Endothelial cell of umbilical vein (primary cell): ENCODE measurements around the gene MAGIX. TPM values are rescaled to one million over a fixed set of nuclear protein-coding genes. Genes with fewer than 3 reads are reported as not detected.

Experiments
- BruUV-seq: library from RNA; stranded (reverse); fragments of 400-500 nt; replicated peaks from 2 replicates; lab custom pipeline; 2021; lab: Mats Ljungman, UMichigan
- CTCF ChIA-PET: fragments of 300-600, 350-600 bp; sonication (Branson Sonifier 250); formaldehyde crosslinking; loops from one replicate; lab custom pipeline; 2021; ENCODE audit warnings: antibody characterized with exemption, inconsistent platforms; lab: Charles Lee
- POLR2A ChIA-PET: fragments of 300-600, 350-600 bp; sonication (Branson Sonifier 250); formaldehyde crosslinking; loops from one replicate; lab custom pipeline; 2021; ENCODE audit warnings: antibody characterized with exemption, inconsistent platforms; lab: Charles Lee
- DNase-seq: peaks from one replicate; pipeline ENCODE4 v3.0.0-alpha.2; 2011; ENCODE audit warnings: low read depth, low spot score
- FAIRE-seq: peaks from 2 replicates; lab custom pipeline; 2011; peaks lifted over from hg19 to GRCh38; lab: Jason Lieb, UNC
- H2AFZ ChIP-seq: 2 replicates; pipeline ENCODE4 v1.6.0; 2012; ENCODE audit warnings: low read depth, low read length, control low read depth, inconsistent platforms
- H3K27ac ChIP-seq: 2 replicates; pipeline ENCODE4 v1.5.1; 2011; ENCODE audit warnings: low read depth, mild to moderate bottlenecking, control low read depth, low read length, moderate library complexity; ENCODE audit not compliant: insufficient read depth
- H3K27me3 ChIP-seq, 2 experiments: 2 replicates each; pipeline versions ENCODE4 v1.6.0 to v1.6.1; 2011; ENCODE audit warnings: low read length in 2 of 2, mixed read lengths in 1 of 2; ENCODE audit not compliant: control insufficient read depth in 2 of 2, insufficient read depth in 2 of 2
- H3K36me3 ChIP-seq, 2 experiments: 2 replicates in 1 of 2; 3 replicates in 1 of 2; pipeline ENCODE4 v1.5.1; 2011; ENCODE audit warnings: low read length in 2 of 2, mild to moderate bottlenecking in 1 of 2, moderate library complexity in 1 of 2; ENCODE audit not compliant: control insufficient read depth in 2 of 2, insufficient read depth in 2 of 2; ENCODE audit errors: extremely low read depth in 1 of 2
- H3K4me1 ChIP-seq: 3 replicates; pipeline ENCODE4 v1.5.1; 2011; ENCODE audit warnings: mild to moderate bottlenecking, low read length; ENCODE audit not compliant: control insufficient read depth, insufficient read depth; ENCODE audit errors: extremely low read depth
- H3K4me2 ChIP-seq: 2 replicates; pipeline ENCODE4 v1.6.1; 2011; ENCODE audit warnings: low read length, control low read depth, mixed read lengths; ENCODE audit not compliant: insufficient read depth
- H3K4me3 ChIP-seq, 3 experiments: fragments of 200-600 bp in 1 of 3; sonication (generic), shearing (Covaris generic) in 1 of 3; replicated peaks in 1 of 3; 2 replicates each; pipeline ENCODE4 v1.5.1; 2011 to 2016; ENCODE audit warnings: control low read depth in 3 of 3, low read length in 3 of 3, mild to moderate bottlenecking in 2 of 3, inconsistent platforms in 1 of 3, low read depth in 1 of 3, moderate library complexity in 1 of 3; ENCODE audit not compliant: insufficient read depth in 1 of 3
- H3K79me2 ChIP-seq: 2 replicates; pipeline ENCODE4 v1.6.0; 2012; ENCODE audit warnings: low read length, inconsistent platforms; ENCODE audit not compliant: control insufficient read depth, insufficient read depth
- H3K9ac ChIP-seq: replicated peaks from 2 replicates; pipeline ENCODE3; 2011; ENCODE audit warnings: low read length, control low read depth; ENCODE audit not compliant: insufficient read depth; ENCODE audit errors: extremely low read depth
- H3K9me1 ChIP-seq: replicated peaks from 3 replicates; pipeline ENCODE4 v1.6.0; 2011; ENCODE audit warnings: mild to moderate bottlenecking, low read length; ENCODE audit not compliant: control insufficient read depth, insufficient read depth; ENCODE audit errors: extremely low read depth
- H3K9me3 ChIP-seq: replicated peaks from 2 replicates; pipeline ENCODE4 v1.5.1; 2012; ENCODE audit warnings: low read length, inconsistent platforms; ENCODE audit not compliant: control insufficient read depth, insufficient read depth
- H4K20me1 ChIP-seq: replicated peaks from 2 replicates; pipeline ENCODE3; 2011; ENCODE audit warnings: mild to moderate bottlenecking, low read length; ENCODE audit not compliant: control insufficient read depth, insufficient read depth; ENCODE audit errors: extremely low read depth
- CTCF ChIP-seq, 2 donors: IDR thresholded peaks; 1 replicate in 1 of 2; 2 replicates in 1 of 2; pipeline ENCODE4 v1.5.1; 2011; ENCODE audit warnings: low read length in 2 of 2, mild to moderate bottlenecking in 2 of 2, moderate library complexity in 2 of 2, control low read depth in 1 of 2, inconsistent platforms in 1 of 2, low read depth in 1 of 2; ENCODE audit not compliant: insufficient read depth in 1 of 2; ENCODE audit errors: extremely low read depth in 1 of 2
- EZH2 ChIP-seq: IDR thresholded peaks from 2 replicates; pipeline ENCODE4 v1.6.1; 2012; ENCODE audit warnings: borderline replicate concordance, low read depth, mild to moderate bottlenecking, moderate library complexity, low read length, inconsistent platforms; ENCODE audit not compliant: severe bottlenecking
- FOS ChIP-seq: IDR thresholded peaks from 2 replicates; pipeline ENCODE4 v1.6.1; 2011; ENCODE audit warnings: mild to moderate bottlenecking, low read length, moderate library complexity, borderline replicate concordance; ENCODE audit not compliant: insufficient read depth
- GATA2 ChIP-seq: IDR thresholded peaks from 2 replicates; pipeline ENCODE4 v1.7.0; 2011; ENCODE audit warnings: low read depth, mild to moderate bottlenecking, moderate library complexity, mixed read lengths, low read length; ENCODE audit not compliant: insufficient read length, insufficient read depth
- JUN ChIP-seq: IDR thresholded peaks from 2 replicates; pipeline ENCODE4 v1.6.1; 2011; ENCODE audit warnings: borderline replicate concordance, low read depth; ENCODE audit not compliant: insufficient read length, insufficient read depth
- MYC ChIP-seq: IDR thresholded peaks from one replicate; pipeline ENCODE4 v1.6.1; 2011; ENCODE audit warnings: mild to moderate bottlenecking, low read depth, low read length
- POLR2A ChIP-seq: IDR thresholded peaks from 2 replicates; pipeline ENCODE4 v1.6.1; 2012; ENCODE audit warnings: low read depth, mild to moderate bottlenecking, control low read depth, low read length
- POLR2AphosphoS5 ChIP-seq: IDR thresholded peaks from 2 replicates; pipeline ENCODE4 v1.6.1; 2012; ENCODE audit warnings: low read depth, mild to moderate bottlenecking, control low read depth, low read length, moderate library complexity; ENCODE audit not compliant: insufficient read depth
- dilution Hi-C: fragments of 300-500 bp; cut with MboI; formaldehyde crosslinking; loops from one replicate; pipeline ENCODE4 v1.15.0; 2019; ENCODE audit warnings: low sequenced_read_pairs; ENCODE audit not compliant: extremely low pct_ligation_motif_present
- intact Hi-C: fragments of 100-400 bp; cut with micrococcal nuclease; formaldehyde crosslinking; loops from one replicate; pipeline ENCODE4 v1.10.0; 2022
- polyA plus RNA-seq, 4 experiments: library from polyadenylated mRNA; depleted of rRNA in 3 of 4; stranded (reverse) in 3 of 4; unstranded in 1 of 4; fragments of >200 nt; gene quantifications; 2 replicates each; pipeline versions ENCODE4 v1.2.1 to v1.2.3, GENCODE V29; 2011 to 2012; ENCODE audit warnings: missing spikeins in 1 of 4
- total RNA-seq: library from RNA; stranded (reverse); gene quantifications from 2 replicates; pipeline ENCODE4 v1.2.3, GENCODE V29; 2021
- TF ChIP-seq, protein P1 (sequence below): IDR thresholded peaks from 2 replicates; pipeline ENCODE4 v1.6.1; 2011; ENCODE audit not compliant: insufficient read depth, insufficient read length

MAGIX gene
- total and polyA plus RNA-seq, 2 donors (not counting 3 experiments of a cell fraction or from before 2014, with no cell fraction given), result 0.77 to 0.88 TPM

DNA sequence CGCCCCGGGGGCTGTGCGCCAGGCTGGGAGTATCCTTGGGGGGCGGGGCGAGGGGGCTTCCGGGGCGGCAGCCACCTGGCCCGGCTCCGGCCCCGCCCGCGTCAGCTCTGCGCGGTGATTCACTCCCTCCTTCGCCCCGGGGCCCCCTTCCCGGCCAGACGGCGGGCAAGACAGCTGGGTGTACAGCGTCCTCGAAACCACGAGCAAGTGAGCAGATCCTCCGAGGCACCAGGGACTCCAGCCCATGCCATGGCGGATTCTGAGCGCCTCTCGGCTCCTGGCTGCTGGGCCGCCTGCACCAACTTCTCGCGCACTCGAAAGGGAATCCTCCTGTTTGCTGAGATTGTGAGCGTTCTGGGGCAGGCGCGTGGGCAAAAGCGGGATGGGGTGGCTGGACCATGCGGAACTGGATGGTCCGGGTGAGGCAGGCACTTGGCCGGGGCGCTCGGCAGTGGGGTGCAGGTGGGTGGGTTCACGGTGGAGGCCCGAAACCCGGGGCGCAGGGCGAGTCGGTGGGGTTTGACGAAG is 9.3 kb downstream of the MAGIX start, which contains the start of gene PLP2:
Gene PLP2 (plus strand): TSS at position 147 of the 528 bp plus-strand sequence. CDS start 103 bp downstream, at position 250.
- BruUV-seq, result TSS peak; percentile 34
- CTCF ChIA-PET, result interaction anchor here (1.0 to 1.5 kb wide), 4 partner anchors 12 to 30 kb away, joined by 4 read pairs; no protein-coding TSS in a partner anchor
- H3K79me2 ChIP-seq, result peaks cover 25% of the 10 kb centered on the region
- H3K4me1 ChIP-seq, result peaks cover 22% of the 10 kb centered on the region
- H3K9me3 ChIP-seq, result no peaks in the 10 kb centered on the region
- intact Hi-C loops, result no loop called here
- peak within 1 kb of the TSS; percentile 79 for H3K4me2 ChIP-seq
- no peaks in the 10 kb centered on the region for H3K9me1 ChIP-seq
- TF ChIP-seq FOS, result no peak
- TF ChIP-seq, protein P1, sequence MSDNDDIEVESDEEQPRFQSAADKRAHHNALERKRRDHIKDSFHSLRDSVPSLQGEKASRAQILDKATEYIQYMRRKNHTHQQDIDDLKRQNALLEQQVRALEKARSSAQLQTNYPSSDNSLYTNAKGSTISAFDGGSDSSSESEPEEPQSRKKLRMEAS, result no peak
- no peak for TF ChIP-seq CTCF (IDR thresholded peaks at IDR 0.05; ENCODE audit: extremely low read depth in 1 of 2, insufficient read depth in 1 of 2, low read depth in 1 of 2, low read length in 2 of 2)
- TF ChIP-seq EZH2, result no peak
- TF ChIP-seq MYC, result no peak
- TF ChIP-seq POLR2A, result no peak
- TF ChIP-seq GATA2, result no peak
- TF ChIP-seq POLR2AphosphoS5, result no peak
- TF ChIP-seq JUN, result no peak
- H3K9ac ChIP-seq, result peak within 1 kb of the TSS; percentile 64
- H3K27me3 ChIP-seq, result no peaks in the 10 kb centered on the region
- DNase-seq (peak; percentile 31), FAIRE-seq (peak; percentile 75)
- H3K27ac ChIP-seq, result peak within 1 kb of the TSS; percentile 64
- H3K36me3 ChIP-seq, result no peaks in the 10 kb centered on the region
- H3K4me3 ChIP-seq, result peak within 1 kb of the TSS; percentile 55 to 74 (median 68)
- peak within 1 kb of the TSS; percentile 51 for H2AFZ ChIP-seq
- H4K20me1 ChIP-seq, result no peaks in the 10 kb centered on the region
- dilution Hi-C loops, result no loop called here
- POLR2A ChIA-PET, result interaction anchor here (0.9 to 1.7 kb wide), 2 partner anchors 12 to 16 kb away, joined by 3 to 5 read pairs; no protein-coding TSS in a partner anchor
